Right forelimb (tissue), 1 donor: ENCODE data around the gene TNFRSF19.
"Not testable (repeated sequence)": the region's sequence is repeated elsewhere in the genome, so short reads cannot be mapped to it uniquely, and the experiment has no call there.

ENCODE experiments used
- DNase-seq: peaks from one replicate; pipeline ENCODE4 v3.0.0-alpha.2; 2018

TNFRSF19 gene

GRCh38 chr13:23656637-23657371 is 86.6 kb downstream of the TNFRSF19 start:
- DNase-seq = no peak

GRCh38 chr13:23658929-23659541 is 88.8 kb downstream of the TNFRSF19 start:
- no peak for DNase-seq

- DNase-seq = no peak
Measured at GRCh38 chr13:23660249-23660648, 90.0 kb downstream of the TNFRSF19 start.

GRCh38 chr13:23666582-23666981 is 96.4 kb downstream of the TNFRSF19 start:
- no peak for DNase-seq

GRCh38 chr13:23667750-23668149 is 97.5 kb downstream of the TNFRSF19 start:
- no peak for DNase-seq

- no peak for DNase-seq
Measured at GRCh38 chr13:23668562-23668961, 98.3 kb downstream of the TNFRSF19 start.

GRCh38 chr13:23670793-23671192 is 100.6 kb downstream of the TNFRSF19 start:
- no peak for DNase-seq

- no peak for DNase-seq
Measured at GRCh38 chr13:23671377-23671776, 101.2 kb downstream of the TNFRSF19 start.

- DNase-seq = no peak
Measured at GRCh38 chr13:23671897-23672296, 101.7 kb downstream of the TNFRSF19 start.

GRCh38 chr13:23672616-23673015 is 102.4 kb downstream of the TNFRSF19 start:
- no peak for DNase-seq

GRCh38 chr13:23673354-23673753 is 103.1 kb downstream of the TNFRSF19 start:
- DNase-seq = no peak

- no peak for DNase-seq
Measured at GRCh38 chr13:23673867-23674605, 103.8 kb downstream of the TNFRSF19 start.

GRCh38 chr13:23674795-23675640 is 104.8 kb downstream of the TNFRSF19 start:
- DNase-seq = no peak

GRCh38 chr13:23677679-23678288 is 107.6 kb downstream of the TNFRSF19 start:
- DNase-seq = not testable (repeated sequence)

- DNase-seq = no peak
Measured at GRCh38 chr13:23678795-23679194, 108.6 kb downstream of the TNFRSF19 start.

- DNase-seq = no peak
Measured at GRCh38 chr13:23679220-23679619, 109.0 kb downstream of the TNFRSF19 start.

GRCh38 chr13:23680845-23681669 is 110.8 kb downstream of the TNFRSF19 start:
- no peak for DNase-seq

- no peak for DNase-seq
Measured at GRCh38 chr13:23683084-23683483, 112.9 kb downstream of the TNFRSF19 start.

GRCh38 chr13:23684647-23685046 is 114.4 kb downstream of the TNFRSF19 start:
- DNase-seq = no peak

GRCh38 chr13:23685416-23685815 is 115.2 kb downstream of the TNFRSF19 start:
- no peak for DNase-seq

- no peak for DNase-seq
Measured at GRCh38 chr13:23686948-23687347, 116.7 kb downstream of the TNFRSF19 start.

- no peak for DNase-seq
Measured at GRCh38 chr13:23687614-23688013, 117.4 kb downstream of the TNFRSF19 start.
